ENCODE results near the gene SLC12A7. TPM values are rescaled to one million over a fixed set of nuclear protein-coding genes. Genes with fewer than 3 reads are reported as not detected.

SLC12A7 gene
- total and polyA plus RNA-seq, 2 of the 13 experiments (the other 11 are each of a cell fraction or from before 2014, with no cell fraction given), result 14.0 to 18.5 TPM

DNA sequence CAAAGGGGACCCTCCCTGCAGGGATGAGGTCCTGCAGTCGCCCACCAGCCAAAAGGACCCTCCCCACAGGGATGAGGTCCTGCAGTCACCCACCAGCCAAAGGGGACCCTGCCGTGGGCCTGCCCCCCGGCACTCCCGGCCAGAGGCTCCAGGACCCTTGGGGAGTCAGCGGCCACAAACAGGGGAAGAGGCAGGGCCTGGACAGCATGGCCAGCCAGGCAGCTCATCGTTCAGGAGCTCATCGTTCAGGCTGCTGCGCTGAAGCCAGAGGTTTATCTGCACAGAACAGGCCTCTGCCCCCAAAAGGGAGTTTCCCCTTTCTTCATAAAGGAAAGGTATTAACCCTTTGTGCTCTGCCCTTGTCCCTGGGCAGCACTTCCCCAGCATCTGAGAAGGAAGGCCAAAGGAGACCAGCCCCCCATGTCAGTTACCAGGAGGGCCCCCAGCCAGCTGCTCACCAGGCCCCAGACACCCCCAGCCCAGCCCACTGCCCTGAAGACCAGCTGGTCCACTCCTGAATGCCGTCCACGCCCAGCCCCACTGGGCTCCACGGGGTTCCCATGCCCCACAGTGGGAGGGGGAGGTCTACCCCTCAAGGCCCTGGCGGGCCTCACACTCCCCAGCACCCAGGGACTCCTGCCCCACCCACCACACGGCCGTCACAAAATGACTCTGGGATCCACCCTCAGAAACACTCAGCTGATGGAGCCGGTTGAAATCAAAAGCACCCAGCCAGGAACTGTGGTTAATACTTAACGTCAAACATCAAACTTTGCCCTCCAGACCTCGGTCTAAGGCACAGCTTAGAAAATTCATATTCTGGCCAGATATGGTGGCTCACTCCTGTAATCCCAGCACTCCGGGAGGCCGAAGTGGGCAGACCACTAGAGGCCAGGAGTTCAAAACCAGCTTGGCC is 6.3 kb downstream of the SLC12A7 start (continued):
- TF ChIP-seq RBM22 (optimal IDR thresholded peaks at IDR 0.05; ENCODE audit: low read length) (peak; percentile 20), LCORL (IDR thresholded peaks at IDR 0.05) (no peak), LCORL (CRISPR knock-in tag; IDR thresholded peaks at IDR 0.05) (peak; percentile 76), DNMT1 (CRISPR knock-in tag; IDR thresholded peaks at IDR 0.05) (no peak), POGZ (CRISPR knock-in tag; IDR thresholded peaks at IDR 0.05) (peak; percentile 68), YY1 (IDR thresholded peaks at IDR 0.05; ENCODE audit: insufficient read depth, insufficient replicate concordance, low read depth, low read length) (peak; percentile 46), ZNF543 (CRISPR knock-in tag; IDR thresholded peaks at IDR 0.05) (0 out of 2 replicates have a peak, but pooled peaks have one; percentile 33), CHD4 (IDR thresholded peaks at IDR 0.05; ENCODE audit: borderline replicate concordance, low read length) (no peak; the same call in 1 of the 2 replicates), ZSCAN20 (CRISPR knock-in tag; IDR thresholded peaks at IDR 0.05; ENCODE audit: borderline replicate concordance) (no peak), MIXL1 (CRISPR knock-in tag; IDR thresholded peaks at IDR 0.05) (no peak), ZNF20 (CRISPR knock-in tag; IDR thresholded peaks at IDR 0.05) (no peak), KDM5B (CRISPR knock-in tag; IDR thresholded peaks at IDR 0.05; ENCODE audit: borderline replicate concordance) (peak; percentile 62; the same call in 1 of the 2 replicates), ERF (CRISPR knock-in tag; IDR thresholded peaks at IDR 0.05) (0 out of 2 replicates have a peak, but pooled peaks have one; percentile 18), SALL1 (CRISPR knock-in tag; IDR thresholded peaks at IDR 0.05) (peak; percentile 87), NBN (conservative IDR thresholded peaks at IDR 0.05) (no peak), MZF1 (CRISPR knock-in tag; IDR thresholded peaks at IDR 0.05; ENCODE audit: borderline replicate concordance) (no peak)
- TF ChIP-seq, protein P1, sequence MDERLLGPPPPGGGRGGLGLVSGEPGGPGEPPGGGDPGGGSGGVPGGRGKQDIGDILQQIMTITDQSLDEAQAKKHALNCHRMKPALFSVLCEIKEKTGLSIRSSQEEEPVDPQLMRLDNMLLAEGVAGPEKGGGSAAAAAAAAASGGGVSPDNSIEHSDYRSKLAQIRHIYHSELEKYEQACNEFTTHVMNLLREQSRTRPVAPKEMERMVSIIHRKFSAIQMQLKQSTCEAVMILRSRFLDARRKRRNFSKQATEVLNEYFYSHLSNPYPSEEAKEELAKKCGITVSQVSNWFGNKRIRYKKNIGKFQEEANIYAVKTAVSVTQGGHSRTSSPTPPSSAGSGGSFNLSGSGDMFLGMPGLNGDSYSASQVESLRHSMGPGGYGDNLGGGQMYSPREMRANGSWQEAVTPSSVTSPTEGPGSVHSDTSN (CRISPR knock-in tag; IDR thresholded peaks at IDR 0.05), result no peak
- TF ChIP-seq, protein P2, sequence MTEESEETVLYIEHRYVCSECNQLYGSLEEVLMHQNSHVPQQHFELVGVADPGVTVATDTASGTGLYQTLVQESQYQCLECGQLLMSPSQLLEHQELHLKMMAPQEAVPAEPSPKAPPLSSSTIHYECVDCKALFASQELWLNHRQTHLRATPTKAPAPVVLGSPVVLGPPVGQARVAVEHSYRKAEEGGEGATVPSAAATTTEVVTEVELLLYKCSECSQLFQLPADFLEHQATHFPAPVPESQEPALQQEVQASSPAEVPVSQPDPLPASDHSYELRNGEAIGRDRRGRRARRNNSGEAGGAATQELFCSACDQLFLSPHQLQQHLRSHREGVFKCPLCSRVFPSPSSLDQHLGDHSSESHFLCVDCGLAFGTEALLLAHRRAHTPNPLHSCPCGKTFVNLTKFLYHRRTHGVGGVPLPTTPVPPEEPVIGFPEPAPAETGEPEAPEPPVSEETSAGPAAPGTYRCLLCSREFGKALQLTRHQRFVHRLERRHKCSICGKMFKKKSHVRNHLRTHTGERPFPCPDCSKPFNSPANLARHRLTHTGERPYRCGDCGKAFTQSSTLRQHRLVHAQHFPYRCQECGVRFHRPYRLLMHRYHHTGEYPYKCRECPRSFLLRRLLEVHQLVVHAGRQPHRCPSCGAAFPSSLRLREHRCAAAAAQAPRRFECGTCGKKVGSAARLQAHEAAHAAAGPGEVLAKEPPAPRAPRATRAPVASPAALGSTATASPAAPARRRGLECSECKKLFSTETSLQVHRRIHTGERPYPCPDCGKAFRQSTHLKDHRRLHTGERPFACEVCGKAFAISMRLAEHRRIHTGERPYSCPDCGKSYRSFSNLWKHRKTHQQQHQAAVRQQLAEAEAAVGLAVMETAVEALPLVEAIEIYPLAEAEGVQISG (CRISPR knock-in tag; IDR thresholded peaks at IDR 0.05), result peak; percentile 30; the same call in 1 of the 2 replicates
- TF ChIP-seq, protein P3, sequence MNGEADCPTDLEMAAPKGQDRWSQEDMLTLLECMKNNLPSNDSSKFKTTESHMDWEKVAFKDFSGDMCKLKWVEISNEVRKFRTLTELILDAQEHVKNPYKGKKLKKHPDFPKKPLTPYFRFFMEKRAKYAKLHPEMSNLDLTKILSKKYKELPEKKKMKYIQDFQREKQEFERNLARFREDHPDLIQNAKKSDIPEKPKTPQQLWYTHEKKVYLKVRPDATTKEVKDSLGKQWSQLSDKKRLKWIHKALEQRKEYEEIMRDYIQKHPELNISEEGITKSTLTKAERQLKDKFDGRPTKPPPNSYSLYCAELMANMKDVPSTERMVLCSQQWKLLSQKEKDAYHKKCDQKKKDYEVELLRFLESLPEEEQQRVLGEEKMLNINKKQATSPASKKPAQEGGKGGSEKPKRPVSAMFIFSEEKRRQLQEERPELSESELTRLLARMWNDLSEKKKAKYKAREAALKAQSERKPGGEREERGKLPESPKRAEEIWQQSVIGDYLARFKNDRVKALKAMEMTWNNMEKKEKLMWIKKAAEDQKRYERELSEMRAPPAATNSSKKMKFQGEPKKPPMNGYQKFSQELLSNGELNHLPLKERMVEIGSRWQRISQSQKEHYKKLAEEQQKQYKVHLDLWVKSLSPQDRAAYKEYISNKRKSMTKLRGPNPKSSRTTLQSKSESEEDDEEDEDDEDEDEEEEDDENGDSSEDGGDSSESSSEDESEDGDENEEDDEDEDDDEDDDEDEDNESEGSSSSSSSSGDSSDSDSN (CRISPR knock-in tag; IDR thresholded peaks at IDR 0.05), result peak; percentile 28; the same call in 1 of the 2 replicates
- TF ChIP-seq, protein P4, sequence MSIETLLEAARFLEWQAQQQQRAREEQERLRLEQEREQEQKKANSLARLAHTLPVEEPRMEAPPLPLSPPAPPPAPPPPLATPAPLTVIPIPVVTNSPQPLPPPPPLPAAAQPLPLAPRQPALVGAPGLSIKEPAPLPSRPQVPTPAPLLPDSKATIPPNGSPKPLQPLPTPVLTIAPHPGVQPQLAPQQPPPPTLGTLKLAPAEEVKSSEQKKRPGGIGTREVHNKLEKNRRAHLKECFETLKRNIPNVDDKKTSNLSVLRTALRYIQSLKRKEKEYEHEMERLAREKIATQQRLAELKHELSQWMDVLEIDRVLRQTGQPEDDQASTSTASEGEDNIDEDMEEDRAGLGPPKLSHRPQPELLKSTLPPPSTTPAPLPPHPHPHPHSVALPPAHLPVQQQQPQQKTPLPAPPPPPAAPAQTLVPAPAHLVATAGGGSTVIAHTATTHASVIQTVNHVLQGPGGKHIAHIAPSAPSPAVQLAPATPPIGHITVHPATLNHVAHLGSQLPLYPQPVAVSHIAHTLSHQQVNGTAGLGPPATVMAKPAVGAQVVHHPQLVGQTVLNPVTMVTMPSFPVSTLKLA (IDR thresholded peaks at IDR 0.05), result 0 out of 2 replicates have a peak, but pooled peaks have one; percentile 14
